ENCODE results near the gene FOXK1.

The FOXK1 gene

GRCh38 chr7:4819560-4820404, 137.7 kb downstream of the FOXK1 start:
- no peak for DNase-seq (ENCODE audit: low spot score)

- no peak for DNase-seq (ENCODE audit: low spot score)
Observed at GRCh38 chr7:4820405-4820966, 138.4 kb downstream of the FOXK1 start.
